ENCODE measurements around the gene MFAP4.

The MFAP4 gene

DNA sequence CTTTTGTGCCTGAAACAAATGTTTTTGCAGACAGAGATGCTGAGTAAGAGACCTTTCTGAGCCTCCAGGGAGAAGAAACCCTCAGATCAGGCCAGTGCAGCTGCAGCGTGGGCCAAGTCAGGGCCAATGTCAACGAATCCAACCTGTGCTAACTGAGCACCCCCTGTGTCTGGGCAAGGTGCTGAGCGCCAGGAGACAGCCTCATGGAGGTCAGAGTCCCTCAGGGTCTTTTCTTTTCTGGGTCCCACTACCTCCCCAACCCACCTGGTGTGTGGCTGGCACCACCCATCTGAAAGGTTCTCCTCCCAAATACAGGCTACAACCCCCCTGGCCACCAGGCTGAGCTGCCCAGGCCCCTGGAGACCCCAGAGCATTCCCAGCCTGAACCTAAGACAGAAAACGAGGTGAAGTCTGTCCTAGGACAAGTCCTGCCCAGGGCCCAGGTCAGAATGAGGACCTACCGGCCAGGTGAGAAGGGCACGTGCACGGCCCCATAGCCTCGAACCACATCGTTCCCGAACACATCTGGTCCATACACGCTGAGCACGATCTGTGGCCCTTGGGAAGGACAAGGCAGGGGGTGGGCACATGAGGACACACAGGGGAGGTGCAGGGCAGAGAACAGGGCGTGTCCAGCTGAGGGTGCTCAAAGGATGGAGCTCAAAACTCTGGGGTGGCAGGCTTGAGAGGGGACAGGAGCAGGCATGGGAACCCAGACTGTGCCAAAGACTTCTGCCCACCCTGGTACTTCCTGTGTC lies 39.5 kb downstream of the MFAP4 start:
- no peak for DNase-seq

DNA sequence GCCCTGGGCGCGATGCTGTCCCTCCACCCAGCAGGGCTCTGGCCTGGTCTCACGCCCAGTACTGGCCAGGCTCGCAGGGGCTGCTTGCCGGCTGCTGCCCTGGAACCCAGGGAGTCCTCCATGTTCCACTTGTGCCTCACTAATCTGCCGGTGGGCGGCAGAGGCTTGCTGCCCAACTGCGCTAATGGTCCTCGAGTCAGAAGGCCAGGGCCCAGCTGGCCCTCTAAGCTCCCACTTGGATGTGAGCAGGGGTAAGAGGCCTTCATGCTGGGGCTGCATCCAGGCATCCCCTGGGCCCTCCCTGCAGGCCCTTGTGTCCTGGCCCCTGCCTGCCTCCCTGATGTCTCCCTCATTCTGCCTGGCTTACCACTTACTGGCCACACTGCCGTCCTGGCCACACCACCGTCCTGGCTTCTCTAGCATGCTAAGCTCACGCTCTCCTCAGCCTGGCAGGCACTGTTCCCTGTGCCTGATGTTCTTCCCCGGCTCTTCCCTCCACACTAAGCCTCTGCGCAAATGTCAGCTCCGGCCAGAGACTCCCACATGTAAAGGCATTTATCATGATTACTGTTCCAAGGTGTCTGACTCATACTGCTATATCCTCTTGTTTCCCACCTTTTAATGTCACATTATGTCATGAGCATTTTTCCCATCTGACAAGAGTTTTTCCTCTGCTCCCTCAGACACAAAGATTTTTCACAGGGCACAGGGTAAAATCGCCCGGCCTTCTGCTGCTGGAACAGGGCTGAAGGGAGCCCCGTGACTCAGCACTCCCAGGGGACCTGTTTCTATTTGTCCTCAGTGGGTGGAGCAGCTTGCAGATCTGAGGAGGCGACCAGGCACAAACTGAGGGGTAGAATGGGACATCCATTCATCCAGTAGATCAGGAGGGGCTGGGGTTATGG lies 40.4 kb downstream of the MFAP4 start:
- no peak for DNase-seq

DNA sequence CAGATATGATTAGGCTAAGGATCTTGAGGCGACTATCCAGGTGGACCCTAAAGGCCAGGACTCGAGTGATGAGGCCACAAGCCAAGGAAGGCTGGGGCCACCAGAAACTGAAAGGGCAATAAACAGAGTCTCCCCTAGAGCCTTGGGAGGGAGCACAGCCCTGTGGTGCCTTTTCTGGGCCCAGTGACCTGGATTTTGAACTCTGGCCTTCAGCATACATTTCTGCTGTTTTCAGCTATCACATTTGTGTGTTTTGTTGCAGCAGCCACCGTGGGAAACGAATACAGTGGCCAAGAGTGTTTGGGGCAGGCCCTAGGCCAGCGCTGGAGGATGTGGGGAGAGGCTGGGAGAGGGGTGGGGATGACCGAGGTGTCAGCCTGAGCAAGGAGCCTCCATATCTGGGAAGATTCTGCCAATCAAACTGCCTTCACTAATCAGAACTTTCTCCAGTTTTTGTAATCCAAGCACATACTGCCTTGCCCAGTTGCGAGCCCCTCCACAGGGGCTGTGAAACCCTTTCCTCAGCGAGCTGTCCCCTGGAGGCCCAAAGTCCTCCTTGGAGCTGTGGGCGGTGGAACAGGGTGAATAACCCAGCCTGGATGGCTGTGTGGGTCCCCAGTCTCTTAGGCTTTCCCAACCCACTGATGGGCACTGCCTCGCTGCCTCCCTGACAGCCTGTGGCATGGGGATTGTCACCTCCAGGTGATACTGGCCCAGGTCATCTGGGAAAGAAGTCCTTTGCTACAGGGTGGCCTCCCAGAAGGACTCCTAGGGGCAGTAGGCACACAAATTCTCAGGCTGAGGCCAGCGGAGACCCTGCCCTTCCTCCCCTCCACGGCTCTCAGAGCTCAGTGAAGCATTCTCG lies 41.3 kb downstream of the MFAP4 start:
- DNase-seq = no peak

DNA sequence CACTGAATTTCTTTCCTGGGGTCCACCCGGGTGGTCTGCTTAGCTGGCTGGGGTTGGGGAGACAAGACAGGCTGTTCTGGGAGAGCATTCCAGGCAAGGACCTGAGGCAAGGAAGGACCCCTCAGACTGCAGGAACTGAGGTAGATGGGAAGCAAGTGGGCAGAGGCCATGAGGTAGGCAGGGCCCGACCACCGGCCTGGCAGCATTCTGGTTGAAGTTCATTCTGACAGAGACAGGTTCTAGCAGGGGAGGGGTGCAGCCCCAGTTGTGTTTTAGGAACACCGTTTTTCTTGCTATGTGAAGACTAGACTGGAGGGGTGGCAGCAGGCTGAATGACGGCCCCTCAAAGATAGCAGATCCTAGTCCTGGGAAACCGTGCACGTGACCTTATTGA lies 41.9 kb downstream of the MFAP4 start:
- DNase-seq = no peak

DNA sequence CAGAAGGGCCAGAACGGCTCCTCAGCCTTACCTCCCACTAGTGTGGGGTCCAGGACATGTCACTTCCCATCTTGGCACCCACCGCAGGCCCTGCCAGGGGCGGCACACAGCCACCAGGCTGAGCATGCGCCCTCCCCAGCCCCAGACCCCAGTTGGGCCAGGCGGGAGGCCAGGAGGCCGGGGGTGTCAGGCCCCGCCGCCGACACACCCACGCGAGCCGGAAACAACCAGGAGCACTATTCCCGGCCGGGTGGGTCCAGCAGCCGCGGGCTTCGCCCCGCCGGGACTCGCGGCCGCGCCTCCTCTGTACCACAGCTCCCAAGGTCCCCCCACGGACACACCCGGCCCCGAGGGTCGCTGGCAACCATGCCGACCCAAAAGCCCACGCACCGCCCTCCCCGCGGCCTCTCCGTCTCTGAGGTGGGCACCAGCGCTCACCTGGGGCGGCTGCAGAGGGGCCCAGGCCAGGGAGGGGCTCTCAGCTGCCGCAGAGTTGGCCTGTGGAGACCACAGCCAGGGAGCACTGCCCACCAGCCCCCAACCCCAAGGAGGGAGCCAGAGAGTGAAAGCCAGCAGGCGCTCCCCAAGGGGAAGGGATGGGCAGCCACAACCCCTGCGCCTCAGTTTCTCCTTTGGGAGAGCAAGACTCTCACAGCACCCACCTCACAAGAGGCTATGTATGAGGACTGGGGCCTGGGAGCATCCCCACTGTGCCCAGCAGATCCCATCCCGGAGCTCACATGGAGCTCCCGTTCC lies 42.5 kb downstream of the MFAP4 start:
- no peak for DNase-seq

DNA sequence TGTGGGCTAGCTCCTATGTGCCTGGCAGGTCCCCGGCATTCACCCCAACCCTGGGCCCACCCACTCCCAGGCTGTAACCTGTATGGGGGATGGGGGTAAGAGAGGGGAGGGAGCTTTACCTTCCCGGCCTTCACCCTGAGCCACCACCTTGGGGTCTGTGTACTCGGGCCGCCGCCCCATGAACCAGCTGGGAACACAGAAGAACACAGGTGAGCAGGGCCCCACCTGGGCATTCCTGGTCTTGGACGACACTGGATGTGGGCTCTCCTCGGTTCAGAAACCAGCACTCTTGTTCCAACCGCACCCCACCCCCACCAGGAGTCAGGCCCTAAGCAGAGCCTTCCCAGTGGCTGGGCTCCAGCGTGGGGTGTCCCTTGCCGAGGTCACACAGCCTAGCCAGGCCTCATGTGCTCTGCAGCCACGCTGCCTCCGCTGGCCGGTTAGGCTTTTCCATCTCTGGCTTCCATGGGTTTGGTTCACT lies 43.3 kb downstream of the MFAP4 start:
- no peak for DNase-seq

DNA sequence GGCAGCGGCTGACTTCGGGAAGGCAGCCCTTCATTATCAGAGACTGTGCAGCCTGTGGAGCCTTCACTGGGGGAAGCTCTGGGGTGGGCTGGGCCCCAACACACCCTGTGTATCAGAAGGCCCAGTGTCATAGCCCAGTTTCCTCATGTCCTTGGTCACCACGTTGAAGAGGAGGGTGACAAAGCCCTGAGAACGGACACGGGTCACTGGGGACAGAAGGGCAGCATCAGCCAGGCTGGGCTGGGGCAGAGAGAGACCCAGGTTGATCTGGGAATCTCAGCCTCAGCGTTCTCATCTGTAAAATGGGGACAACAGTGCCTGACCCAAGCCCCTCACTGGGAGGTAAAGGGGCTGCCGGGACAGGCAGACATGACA lies 43.7 kb downstream of the MFAP4 start:
- DNase-seq = no peak

DNA sequence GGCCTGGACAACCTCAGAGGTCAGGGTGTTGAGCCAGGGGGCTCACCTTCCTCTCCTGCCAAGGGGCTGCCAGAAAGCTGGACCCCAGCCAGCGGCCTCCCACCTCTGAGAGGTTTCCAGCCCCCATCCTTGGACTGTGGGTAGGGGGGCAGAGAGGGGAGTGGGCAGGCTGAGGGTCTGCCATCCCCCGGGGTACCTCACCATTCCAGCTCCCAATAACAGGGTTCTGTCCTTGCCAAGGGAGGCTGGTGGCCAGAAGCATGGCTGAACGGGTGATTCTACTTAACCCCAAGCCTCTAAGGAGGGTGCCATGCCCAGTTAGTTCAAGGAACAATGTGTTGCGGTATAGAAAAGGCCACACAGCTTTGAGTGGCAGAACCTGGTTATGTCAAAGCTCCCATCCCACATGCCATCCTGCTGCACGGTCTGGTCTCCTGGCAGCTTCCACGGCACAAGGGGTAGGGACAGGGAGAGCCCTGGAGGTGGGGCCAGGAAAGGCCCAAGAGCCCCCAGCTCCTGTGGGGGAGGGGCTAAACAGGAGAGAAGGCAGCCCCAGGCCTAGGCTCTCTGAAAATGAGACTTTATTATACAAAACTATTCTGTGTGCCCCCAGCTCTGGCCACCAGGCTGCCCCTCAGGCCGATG lies 44.3 kb downstream of the MFAP4 start:
- DNase-seq = no peak

DNA sequence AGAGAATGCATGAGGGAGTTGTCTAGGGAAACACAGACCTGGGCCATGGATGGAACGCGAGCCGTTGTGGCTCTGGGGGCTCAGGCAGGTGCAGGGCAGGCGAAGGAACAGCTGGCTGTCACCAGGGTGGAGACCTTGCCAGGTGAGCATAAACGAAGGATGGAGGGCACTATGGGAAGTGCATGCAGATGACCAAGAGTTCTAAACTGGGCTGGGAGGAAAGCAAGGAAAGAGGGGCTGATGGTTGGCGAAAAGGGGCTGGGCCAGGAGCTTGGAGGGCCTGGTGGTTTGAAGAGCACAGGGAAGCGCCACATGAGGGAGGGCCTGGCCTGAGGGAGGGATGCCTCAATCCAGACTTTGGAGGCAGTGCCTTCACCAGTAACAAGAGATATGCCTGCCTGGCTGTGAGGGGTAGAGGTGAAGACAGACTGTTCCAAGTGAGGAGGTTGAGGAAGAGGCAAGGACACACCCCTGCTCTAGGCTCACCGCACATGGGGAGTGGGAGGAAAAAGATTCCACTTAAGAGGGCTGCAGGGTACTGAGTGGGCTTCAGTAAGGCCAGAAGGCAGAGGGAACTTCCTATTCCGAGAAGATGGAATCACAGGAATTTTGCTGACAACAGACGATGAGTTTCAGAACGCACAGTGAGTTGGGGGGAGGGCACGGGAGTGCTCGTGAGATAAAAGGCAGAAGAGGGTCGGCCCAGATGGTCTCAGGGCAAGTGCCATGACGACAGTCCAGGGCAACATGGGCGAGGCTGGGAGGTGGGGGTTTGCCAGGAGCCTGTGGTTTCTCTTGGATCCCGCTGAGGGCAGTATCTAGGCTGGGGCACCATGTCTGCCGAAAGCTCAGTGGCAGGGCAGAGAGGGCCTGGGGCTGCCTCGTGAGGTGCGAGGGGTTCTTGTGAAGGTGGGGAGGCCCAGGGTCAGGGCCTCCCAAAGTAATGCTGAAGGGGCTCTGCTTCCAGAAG lies 45.1 kb downstream of the MFAP4 start:
- DNase-seq = no peak

DNA sequence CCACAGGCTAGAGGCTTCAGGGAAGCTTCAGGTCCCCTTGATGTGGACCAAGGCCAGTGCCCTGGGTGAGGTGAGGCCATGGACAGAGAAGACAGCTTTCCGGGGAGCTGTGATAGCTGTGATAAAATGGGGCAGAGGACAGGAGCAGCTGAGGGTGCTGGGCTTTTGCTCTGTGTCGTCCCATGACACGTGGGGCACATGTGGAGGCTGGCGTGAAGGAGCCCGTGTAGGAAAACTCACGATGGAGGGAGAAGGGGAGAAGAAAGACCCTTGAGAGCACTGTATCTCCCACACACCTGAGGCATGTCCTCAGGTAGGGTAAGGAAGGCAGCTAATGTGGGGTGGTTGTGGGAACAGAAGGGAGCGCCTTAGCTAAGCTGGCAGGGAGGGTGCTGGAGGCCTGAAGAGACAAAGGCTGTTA lies 45.8 kb downstream of the MFAP4 start:
- DNase-seq = no peak

DNA sequence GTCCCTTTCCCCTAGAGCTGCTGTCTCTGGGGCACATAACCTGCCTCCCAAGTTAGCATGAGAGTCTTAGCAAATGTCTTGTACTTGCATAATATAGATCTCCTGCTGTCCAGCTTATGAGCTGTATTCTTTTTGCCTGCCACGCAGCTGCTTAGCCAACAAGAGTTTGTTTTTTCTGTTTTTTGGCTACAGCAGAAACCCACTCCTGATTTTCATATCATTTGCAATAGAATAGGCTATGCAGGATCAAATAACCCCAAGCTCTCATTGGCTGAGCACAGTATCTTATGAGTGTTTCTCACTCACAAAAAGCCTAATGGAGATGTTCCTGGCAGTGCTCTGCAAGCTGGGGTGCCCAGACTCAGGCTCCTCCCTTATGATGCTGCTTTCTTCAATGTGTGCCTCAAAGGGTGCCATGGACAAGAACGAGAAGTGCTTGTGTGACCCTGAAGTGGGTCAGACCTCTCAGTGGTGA lies 47.6 kb downstream of the MFAP4 start:
- no peak for DNase-seq

DNA sequence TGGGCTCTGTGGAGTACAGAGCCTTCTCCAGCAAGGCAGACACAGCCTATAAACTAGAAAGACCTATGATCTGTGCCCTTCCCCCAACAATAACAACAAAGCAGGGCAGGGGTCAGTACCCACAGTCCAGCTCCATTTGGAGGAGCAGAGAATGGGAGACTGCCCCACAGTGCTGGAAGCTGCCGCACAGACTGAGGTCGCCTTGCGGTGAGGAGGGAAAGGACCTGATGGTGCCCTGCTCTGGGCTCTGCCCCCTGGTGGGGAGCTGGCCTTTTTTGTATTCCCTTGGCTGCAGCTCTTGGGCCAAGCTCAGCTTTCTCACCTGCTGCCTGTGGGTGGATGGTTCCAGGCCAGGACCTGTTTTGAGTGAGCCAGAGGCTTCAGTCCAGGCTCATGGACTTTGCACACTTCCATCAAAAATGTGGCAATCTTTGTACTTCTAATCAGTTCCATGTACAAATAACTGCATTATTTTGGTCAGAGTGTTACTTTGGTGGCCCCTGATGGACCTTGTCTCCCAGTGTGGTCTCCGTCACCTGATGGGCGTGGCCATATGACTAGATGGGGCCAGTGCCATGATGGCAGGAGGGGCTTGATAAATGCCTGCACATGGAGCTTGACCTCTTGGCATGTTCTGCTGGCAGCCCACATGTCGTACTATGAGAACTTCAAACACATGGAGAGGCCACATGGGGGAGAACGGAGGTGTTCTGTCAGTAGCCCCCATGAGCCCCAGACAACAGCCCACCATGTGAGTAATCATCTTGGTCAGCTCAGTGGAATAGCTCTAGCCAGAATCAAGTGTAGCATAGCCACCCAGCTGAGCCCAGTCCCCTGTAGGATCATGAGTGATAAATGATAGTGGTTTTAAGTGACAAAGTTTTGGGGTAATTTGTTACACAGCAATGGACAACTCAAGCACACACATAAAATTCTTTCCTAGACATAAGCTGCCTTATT lies 48.7 kb downstream of the MFAP4 start:
- peak; percentile 55 to 64 for DNase-seq

DNA sequence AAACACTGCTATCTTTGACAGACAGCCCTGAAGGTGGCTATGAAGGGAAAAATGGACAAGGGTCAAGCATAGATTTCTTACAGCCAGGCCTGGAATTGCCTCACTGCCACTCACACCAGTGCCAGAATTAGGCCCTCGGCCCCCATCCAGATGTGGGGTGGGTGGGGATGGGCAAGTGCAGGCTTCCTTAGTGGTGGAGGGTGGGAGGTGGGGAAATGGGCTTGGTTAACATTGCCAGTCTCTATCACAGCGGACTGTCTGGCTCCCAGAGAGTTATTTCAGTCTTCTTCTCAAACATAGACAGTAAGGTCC lies 49.3 kb downstream of the MFAP4 start:
- DNase-seq = no peak

DNA sequence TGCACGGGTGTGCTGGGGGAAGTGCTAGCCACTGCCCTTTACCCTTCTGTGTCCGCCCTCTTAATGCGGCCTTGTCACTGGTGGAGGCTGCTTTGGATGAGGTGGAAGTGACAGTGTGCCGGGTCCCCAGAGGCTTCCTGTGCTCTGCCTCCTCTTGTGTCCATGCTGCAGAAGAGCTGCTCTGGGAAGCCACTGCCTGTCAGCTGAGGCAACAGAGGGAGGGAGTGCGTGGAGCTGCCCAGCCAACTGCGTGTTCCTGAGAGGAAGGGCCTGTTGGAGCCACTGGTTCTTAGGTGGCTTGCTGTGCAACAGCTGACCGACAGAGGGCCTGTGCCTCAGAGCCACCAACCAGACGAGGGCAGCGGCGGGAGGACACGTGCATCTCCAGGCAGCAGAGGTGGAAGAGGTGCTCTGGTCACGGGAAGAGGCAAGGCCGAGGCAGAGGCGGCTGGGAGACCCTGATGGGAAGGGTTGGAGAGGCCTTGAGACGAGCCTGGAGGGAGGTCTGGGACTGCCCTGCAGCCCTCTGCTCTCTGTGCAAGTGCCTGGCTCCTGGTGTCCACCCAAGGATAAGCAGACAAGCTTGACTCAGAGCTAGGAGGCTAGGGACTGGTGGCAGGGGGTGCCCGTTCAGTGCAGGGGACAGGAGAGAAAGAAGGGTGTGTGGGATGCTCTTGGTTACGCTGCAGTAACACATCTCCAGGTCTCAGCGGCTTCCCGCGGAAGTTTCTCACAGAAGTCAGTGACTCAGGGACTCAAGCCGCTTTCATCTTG lies 49.9 kb downstream of the MFAP4 start:
- no peak for DNase-seq

DNA sequence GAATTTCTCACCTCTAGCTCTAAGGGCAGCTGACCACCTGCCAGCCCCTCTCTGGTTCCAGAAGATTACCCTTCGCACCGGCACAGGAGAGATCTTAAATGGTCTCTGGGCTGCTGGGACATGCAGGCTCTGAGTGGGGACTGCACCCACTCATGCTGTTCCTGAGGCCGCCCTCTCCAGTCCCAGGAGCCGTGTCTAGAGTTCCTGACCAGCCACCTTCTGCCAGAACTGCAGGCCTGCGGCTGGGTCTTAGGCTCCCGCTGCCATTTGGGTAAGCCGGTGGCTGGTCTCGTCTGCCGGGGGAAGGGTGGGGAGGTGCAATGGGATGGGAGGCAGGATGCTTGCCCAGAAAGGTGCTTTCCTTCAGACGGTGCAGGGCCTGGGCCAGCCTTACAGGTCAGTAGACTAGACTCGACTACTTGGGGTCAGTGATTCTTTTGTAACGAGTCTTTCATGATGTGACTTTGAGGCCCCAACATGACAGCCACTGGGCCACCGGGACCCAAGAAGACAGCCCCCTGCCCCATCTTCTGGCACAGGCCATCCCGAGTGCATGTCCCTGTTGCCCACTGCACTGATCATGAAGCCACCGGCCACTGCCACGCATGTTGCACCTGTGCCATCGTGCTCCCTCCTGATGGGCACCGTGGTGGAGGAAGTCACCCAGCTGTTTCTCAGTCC lies 50.9 kb downstream of the MFAP4 start:
- no peak for DNase-seq

DNA sequence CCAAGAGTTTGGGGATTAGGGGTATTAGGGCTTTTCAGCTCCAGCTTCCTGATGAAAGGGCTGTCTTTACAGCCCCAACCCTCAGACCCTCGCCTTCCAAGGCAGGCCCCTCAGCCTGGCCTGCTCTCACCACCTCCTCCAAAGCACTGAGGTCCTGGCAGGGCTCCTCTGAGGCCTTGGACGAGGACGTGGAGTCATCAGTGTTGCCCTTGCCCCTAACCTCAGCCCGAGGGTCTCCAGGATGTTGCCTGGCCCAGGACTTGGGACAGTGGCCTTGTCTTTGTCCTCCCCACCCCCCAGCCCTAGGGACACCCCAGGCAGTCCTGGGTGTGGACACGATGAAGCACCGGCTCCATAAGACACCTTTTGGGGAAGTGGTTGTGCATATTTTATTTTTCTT lies 52.7 kb downstream of the MFAP4 start:
- no peak for DNase-seq

DNA sequence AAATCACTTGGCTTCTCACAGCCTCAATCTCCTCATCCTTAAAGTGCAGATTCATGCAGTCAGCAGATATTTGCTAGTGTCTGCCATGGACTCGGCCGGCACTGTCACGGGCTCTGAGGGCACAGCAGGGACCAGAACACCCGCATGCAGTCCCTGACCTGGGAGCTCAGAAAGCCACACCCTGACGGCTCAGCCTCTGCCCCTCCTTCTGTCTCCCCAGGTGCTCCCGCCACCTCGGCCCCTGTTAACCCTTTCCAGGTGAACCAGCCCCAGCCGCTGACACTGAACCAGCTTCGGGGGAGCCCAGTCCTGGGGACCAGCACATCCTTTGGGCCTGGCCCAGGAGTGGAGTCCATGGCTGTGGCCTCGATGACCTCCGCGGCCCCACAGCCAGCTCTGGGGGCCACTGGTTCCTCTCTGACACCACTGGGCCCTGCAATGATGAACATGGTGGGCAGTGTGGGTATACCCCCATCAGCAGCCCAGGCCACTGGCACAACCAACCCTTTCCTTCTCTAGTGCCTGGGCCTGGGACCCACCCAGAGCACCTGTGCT lies 53.2 kb downstream of the MFAP4 start:
- no peak for DNase-seq
